DMS153 treated with DMSO at 0.1 percent for 48 hours (cell line): ENCODE data around the gene LONP2.
"Not testable (repeated sequence)": the region's sequence is repeated elsewhere in the genome, so short reads cannot be mapped to it uniquely, and the experiment has no call there.

Experiments used
- DNase-seq: peaks from one replicate; lab custom pipeline; 2025; ENCODE audit not compliant: unreplicated experiment; lab: John Stamatoyannopoulos, UW

LONP2 gene

GRCh38 chr16:48284772-48285409, 40.8 kb downstream of the LONP2 start:
- DNase-seq = no peak

GRCh38 chr16:48287239-48287638, 43.1 kb downstream of the LONP2 start:
- no peak for DNase-seq

GRCh38 chr16:48291303-48291702, 47.2 kb downstream of the LONP2 start:
- DNase-seq = no peak

- no peak for DNase-seq
These were observed 47.7 kb downstream of the LONP2 start for GRCh38 chr16:48291754-48292153.

- DNase-seq = no peak
These were observed 48.4 kb downstream of the LONP2 start for GRCh38 chr16:48292452-48292851.

GRCh38 chr16:48294724-48295123, 50.6 kb downstream of the LONP2 start:
- no peak for DNase-seq

GRCh38 chr16:48295488-48296281, 51.6 kb downstream of the LONP2 start:
- no peak for DNase-seq

- DNase-seq = no peak
These were observed 55.4 kb downstream of the LONP2 start for GRCh38 chr16:48299471-48299870.

GRCh38 chr16:48300391-48300856, 56.3 kb downstream of the LONP2 start:
- DNase-seq = no peak

- no peak for DNase-seq
These were observed 64.4 kb downstream of the LONP2 start for GRCh38 chr16:48308535-48308934.

GRCh38 chr16:48310908-48311641, 67.0 kb downstream of the LONP2 start:
- DNase-seq = no peak

- not testable (repeated sequence) for DNase-seq
These were observed 69.8 kb downstream of the LONP2 start for GRCh38 chr16:48313905-48314304.

- DNase-seq = no peak
These were observed 72.9 kb downstream of the LONP2 start for GRCh38 chr16:48317026-48317425.

GRCh38 chr16:48317614-48318315, 73.7 kb downstream of the LONP2 start:
- no peak for DNase-seq

- no peak for DNase-seq
These were observed 74.5 kb downstream of the LONP2 start for GRCh38 chr16:48318630-48319029.

- DNase-seq = no peak
These were observed 77.4 kb downstream of the LONP2 start for GRCh38 chr16:48321317-48322036.

GRCh38 chr16:48323783-48324775, 80.0 kb downstream of the LONP2 start:
- no peak for DNase-seq

- DNase-seq = no peak
These were observed 82.8 kb downstream of the LONP2 start for GRCh38 chr16:48326915-48327314.

- DNase-seq = no peak
These were observed 85.0 kb downstream of the LONP2 start for GRCh38 chr16:48329138-48329537.
